Measurements from ENCODE around the gene MT3. TPM values are rescaled to one million over a fixed set of nuclear protein-coding genes. Genes with fewer than 3 reads are reported as not detected.

Gene MT3
- total RNA-seq, 1 experiment from 2014 or later: 0.77 TPM

DNA sequence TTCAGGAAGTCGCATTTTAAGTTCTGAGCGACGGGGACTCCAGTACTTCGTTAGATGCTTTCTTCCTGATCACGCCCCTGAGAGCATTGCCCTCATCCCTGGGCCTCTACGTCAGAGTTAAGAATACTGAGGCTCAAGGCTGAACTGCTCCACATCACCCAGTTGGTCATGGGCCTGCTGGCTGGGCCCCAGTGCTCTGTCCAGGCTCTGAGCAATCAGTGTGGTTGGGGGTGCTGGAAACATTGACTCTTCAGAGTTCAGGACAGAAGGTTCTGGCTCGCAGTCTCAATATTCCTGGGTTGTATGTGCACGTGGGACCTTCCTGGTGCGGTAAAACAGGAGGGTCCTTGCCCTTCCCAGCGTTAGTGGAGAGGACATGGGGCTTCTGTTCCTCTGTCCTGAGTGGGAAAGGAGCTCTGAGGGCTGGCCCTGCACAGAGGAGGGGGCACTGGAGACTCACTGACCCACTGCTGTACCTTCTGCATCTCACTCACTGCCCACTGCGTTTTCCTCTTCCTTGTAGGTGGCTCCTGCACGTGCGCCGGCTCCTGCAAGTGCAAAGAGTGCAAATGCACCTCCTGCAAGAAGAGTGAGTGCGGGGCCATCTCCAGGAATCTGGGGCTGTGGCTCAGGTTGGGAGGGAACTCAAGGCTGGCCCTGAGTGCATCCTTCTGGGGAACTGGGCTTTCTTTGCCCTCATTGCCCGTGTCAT, 36.8 kb downstream of the MT3 start (continued):
- TF ChIP-seq, protein P1, sequence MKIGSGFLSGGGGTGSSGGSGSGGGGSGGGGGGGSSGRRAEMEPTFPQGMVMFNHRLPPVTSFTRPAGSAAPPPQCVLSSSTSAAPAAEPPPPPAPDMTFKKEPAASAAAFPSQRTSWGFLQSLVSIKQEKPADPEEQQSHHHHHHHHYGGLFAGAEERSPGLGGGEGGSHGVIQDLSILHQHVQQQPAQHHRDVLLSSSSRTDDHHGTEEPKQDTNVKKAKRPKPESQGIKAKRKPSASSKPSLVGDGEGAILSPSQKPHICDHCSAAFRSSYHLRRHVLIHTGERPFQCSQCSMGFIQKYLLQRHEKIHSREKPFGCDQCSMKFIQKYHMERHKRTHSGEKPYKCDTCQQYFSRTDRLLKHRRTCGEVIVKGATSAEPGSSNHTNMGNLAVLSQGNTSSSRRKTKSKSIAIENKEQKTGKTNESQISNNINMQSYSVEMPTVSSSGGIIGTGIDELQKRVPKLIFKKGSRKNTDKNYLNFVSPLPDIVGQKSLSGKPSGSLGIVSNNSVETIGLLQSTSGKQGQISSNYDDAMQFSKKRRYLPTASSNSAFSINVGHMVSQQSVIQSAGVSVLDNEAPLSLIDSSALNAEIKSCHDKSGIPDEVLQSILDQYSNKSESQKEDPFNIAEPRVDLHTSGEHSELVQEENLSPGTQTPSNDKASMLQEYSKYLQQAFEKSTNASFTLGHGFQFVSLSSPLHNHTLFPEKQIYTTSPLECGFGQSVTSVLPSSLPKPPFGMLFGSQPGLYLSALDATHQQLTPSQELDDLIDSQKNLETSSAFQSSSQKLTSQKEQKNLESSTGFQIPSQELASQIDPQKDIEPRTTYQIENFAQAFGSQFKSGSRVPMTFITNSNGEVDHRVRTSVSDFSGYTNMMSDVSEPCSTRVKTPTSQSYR (CRISPR knock-in tag; IDR thresholded peaks at IDR 0.05): no peak
- TF ChIP-seq NFATC4 (CRISPR knock-in tag; IDR thresholded peaks at IDR 0.05) (no peak), JUN (CRISPR knock-in tag; IDR thresholded peaks at IDR 0.05) (no peak), GTF2I (CRISPR knock-in tag; conservative IDR thresholded peaks at IDR 0.05) (no peak)

DNA sequence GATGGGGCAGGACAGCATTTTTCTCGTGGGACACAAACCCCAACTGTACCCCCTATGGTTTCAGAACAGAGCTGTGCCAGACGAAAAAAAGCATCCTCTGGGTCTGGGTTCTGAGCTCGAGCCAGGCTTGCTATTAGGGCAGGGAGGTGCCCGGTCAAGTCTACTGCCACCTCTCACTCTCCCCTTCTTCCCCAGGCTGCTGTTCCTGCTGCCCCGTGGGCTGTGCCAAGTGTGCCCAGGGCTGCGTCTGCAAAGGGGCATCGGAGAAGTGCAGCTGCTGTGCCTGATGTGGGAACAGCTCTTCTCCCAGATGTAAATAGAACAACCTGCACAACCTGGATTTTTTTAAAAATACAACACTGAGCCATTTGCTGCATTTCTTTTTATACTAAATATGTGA, 37.4 kb downstream of the MT3 start:
- TF ChIP-seq CBFB (CRISPR knock-in tag; IDR thresholded peaks at IDR 0.05; ENCODE audit: low read depth) (no peak), ESRRA (CRISPR knock-in tag; IDR thresholded peaks at IDR 0.05; ENCODE audit: borderline replicate concordance) (no peak), FOXK1 (CRISPR knock-in tag; IDR thresholded peaks at IDR 0.05) (no peak), ELF4 (CRISPR knock-in tag; IDR thresholded peaks at IDR 0.05; ENCODE audit: low read depth) (no peak), GRHL2 (CRISPR knock-in tag; IDR thresholded peaks at IDR 0.05; ENCODE audit: insufficient replicate concordance, severe bottlenecking) (no peak), ZNF317 (CRISPR knock-in tag; IDR thresholded peaks at IDR 0.05; ENCODE audit: borderline replicate concordance, low read depth) (no peak), IRF2 (CRISPR knock-in tag; IDR thresholded peaks at IDR 0.05; ENCODE audit: borderline replicate concordance, low read depth) (no peak)
- TF ChIP-seq, protein P2, sequence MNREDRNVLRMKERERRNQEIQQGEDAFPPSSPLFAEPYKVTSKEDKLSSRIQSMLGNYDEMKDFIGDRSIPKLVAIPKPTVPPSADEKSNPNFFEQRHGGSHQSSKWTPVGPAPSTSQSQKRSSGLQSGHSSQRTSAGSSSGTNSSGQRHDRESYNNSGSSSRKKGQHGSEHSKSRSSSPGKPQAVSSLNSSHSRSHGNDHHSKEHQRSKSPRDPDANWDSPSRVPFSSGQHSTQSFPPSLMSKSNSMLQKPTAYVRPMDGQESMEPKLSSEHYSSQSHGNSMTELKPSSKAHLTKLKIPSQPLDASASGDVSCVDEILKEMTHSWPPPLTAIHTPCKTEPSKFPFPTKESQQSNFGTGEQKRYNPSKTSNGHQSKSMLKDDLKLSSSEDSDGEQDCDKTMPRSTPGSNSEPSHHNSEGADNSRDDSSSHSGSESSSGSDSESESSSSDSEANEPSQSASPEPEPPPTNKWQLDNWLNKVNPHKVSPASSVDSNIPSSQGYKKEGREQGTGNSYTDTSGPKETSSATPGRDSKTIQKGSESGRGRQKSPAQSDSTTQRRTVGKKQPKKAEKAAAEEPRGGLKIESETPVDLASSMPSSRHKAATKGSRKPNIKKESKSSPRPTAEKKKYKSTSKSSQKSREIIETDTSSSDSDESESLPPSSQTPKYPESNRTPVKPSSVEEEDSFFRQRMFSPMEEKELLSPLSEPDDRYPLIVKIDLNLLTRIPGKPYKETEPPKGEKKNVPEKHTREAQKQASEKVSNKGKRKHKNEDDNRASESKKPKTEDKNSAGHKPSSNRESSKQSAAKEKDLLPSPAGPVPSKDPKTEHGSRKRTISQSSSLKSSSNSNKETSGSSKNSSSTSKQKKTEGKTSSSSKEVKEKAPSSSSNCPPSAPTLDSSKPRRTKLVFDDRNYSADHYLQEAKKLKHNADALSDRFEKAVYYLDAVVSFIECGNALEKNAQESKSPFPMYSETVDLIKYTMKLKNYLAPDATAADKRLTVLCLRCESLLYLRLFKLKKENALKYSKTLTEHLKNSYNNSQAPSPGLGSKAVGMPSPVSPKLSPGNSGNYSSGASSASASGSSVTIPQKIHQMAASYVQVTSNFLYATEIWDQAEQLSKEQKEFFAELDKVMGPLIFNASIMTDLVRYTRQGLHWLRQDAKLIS (CRISPR knock-in tag; IDR thresholded peaks at IDR 0.05; ENCODE audit: borderline replicate concordance): no peak
- TF ChIP-seq, protein P3, sequence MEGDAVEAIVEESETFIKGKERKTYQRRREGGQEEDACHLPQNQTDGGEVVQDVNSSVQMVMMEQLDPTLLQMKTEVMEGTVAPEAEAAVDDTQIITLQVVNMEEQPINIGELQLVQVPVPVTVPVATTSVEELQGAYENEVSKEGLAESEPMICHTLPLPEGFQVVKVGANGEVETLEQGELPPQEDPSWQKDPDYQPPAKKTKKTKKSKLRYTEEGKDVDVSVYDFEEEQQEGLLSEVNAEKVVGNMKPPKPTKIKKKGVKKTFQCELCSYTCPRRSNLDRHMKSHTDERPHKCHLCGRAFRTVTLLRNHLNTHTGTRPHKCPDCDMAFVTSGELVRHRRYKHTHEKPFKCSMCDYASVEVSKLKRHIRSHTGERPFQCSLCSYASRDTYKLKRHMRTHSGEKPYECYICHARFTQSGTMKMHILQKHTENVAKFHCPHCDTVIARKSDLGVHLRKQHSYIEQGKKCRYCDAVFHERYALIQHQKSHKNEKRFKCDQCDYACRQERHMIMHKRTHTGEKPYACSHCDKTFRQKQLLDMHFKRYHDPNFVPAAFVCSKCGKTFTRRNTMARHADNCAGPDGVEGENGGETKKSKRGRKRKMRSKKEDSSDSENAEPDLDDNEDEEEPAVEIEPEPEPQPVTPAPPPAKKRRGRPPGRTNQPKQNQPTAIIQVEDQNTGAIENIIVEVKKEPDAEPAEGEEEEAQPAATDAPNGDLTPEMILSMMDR (IDR thresholded peaks at IDR 0.05): no peak
- TF ChIP-seq, protein P4, sequence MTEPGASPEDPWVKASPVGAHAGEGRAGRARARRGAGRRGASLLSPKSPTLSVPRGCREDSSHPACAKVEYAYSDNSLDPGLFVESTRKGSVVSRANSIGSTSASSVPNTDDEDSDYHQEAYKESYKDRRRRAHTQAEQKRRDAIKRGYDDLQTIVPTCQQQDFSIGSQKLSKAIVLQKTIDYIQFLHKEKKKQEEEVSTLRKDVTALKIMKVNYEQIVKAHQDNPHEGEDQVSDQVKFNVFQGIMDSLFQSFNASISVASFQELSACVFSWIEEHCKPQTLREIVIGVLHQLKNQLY (CRISPR knock-in tag; IDR thresholded peaks at IDR 0.05): no peak
- H3K9me3 Mint-ChIP-seq: peaks cover 8% of the 10 kb centered on the region; the same call in 1 of the 2 replicates
- peaks cover 38% of the 10 kb centered on the region for H3K4me1 Mint-ChIP-seq
- peaks cover 98% of the 10 kb centered on the region for H3K27me3 Mint-ChIP-seq (ENCODE audit: low read depth)
- H3K27ac Mint-ChIP-seq: no peak overlapping the region
- DNase-seq (ENCODE audit: low spot score) (no peak), ATAC-seq (no peak)
- ChIA-PET CTCF (interaction anchor here (1.2 to 1.8 kb wide), 3 partner anchors 9 to 47 kb away, joined by 3 to 5 read pairs (median 4); no protein-coding TSS in a partner anchor), POLR2A (interaction anchor here (1.2 to 4.9 kb wide), 7 partner anchors 10 to 56 kb away, joined by 4 to 68 read pairs (median 24); partner anchors contain the start of genes MT1F, MT1G, MT1H and MT1X)
- H3K4me3 Mint-ChIP-seq: peak overlapping the region; percentile 74; the same call in 1 of the 2 replicates
- H3K36me3 Mint-ChIP-seq: peaks cover 2% of the 10 kb centered on the region; the same call in 1 of the 2 replicates
